Right lobe of liver (tissue), 6 donors: ENCODE data around the gene SLC25A26. TPM values are rescaled to one million over a fixed set of nuclear protein-coding genes. Genes with fewer than 3 reads are reported as not detected.

ENCODE experiments used
- ATAC-seq, 4 donors: fragments of 200-7000 bp; cut with Tn5 transposase; one replicate each; pipeline ENCODE4 v1.9.1; 2020; ENCODE audit warnings: mild to moderate bottlenecking in 4 of 4, moderate library complexity in 4 of 4
- DNase-seq, 3 donors: peaks; one replicate each; pipeline ENCODE4 v3.0.0-alpha.2; 2020
- H3K27ac ChIP-seq, 3 donors: fragments of 200-600 bp; one replicate each; pipeline ENCODE4 v1.8.0; 2022
- H3K27me3 ChIP-seq, 2 donors: fragments of 200-600 bp; one replicate each; pipeline ENCODE4 v1.8.0; 2022
- H3K36me3 ChIP-seq, 4 donors: fragments of 200-600 bp; sonication (generic) in 1 of 4; one replicate each; pipeline versions ENCODE4 v1.5.1 to v1.8.0; 2017 to 2022; ENCODE audit warnings: control low read depth in 1 of 4
- H3K4me1 ChIP-seq, 4 donors: fragments of 200-600 bp; sonication (generic) in 1 of 4; one replicate each; pipeline versions ENCODE4 v1.5.1 to v1.8.0; 2017 to 2022; ENCODE audit warnings: control low read depth in 1 of 4
- H3K4me3 ChIP-seq, 3 donors: fragments of 200-600 bp; one replicate each; pipeline ENCODE4 v1.8.0; 2022
- H3K9me3 ChIP-seq, 4 donors: fragments of 200-600 bp; sonication (generic) in 1 of 4; one replicate each; pipeline versions ENCODE4 v1.5.1 to v1.8.0; 2017 to 2022; ENCODE audit warnings: control low read depth in 1 of 4
- CTCF ChIP-seq, 4 donors: fragments of 200-600 bp in 3 of 4; fragments of 450-650 bp in 1 of 4; IDR thresholded peaks; one replicate each; pipeline versions ENCODE4 v1.5.1 to v1.8.0; 2016 to 2022; ENCODE audit warnings: antibody characterized with exemption in 4 of 4, mild to moderate bottlenecking in 2 of 4
- POLR2A ChIP-seq: fragments of 450-650 bp; IDR thresholded peaks from one replicate; pipeline ENCODE4 v1.6.1; 2017; ENCODE audit warnings: antibody characterized with exemption, mild to moderate bottlenecking
- WGBS: methylation state at CpG from one replicate; pipeline ENCODE4 v1.1.6; 2018; ENCODE audit warnings: low coverage, low lambda C conversion rate; ENCODE audit not compliant: insufficient coverage; ENCODE audit errors: missing lambda C conversion rate; 5-methylcytosine and 5-hydroxymethylcytosine counted together
- intact Hi-C, 2 donors: fragments of 100-400 bp; cut with DNase I; formaldehyde crosslinking; loops; one replicate each; pipeline versions ENCODE4 v1.11.2 to v1.14.1; 2022
- total RNA-seq, 6 experiments: library from RNA; depleted of rRNA in 2 of 6; stranded (reverse); fragments of >200 nt in 2 of 6; fragmentation: NEBNext Ultra II Directional in 3 of 6; extraction: Animal tissue kit (Norgen Biotek cat#: 25700) in 3 of 6; gene quantifications; one replicate each; pipeline versions ENCODE4 v1.1.0 to v1.2.4, GENCODE V29; 2016 to 2023
- donor health status: DM: no; HTN: yes; CAD: no.
- donor health status: DM: no; HTN: no; CAD: no.
- donor health status: DM: no; HTN: no; CAD: no.
- donor health status: DM: no; HTN: yes; CAD: no.
- donor health status: DM: no; HTN: yes; CAD: no.

Gene SLC25A26
- total RNA-seq, 6 experiments from 2014 or later, result 11.2 to 17.4 (median 12.8) TPM

- Histone ChIP-seq H3K4me3 (no peak overlapping the region), H3K4me1 (peaks cover 0 to 22% (median 7%) of the 10 kb centered on the region in 4 donors), H3K36me3 (peaks cover 0 to 31% (median 9%) of the 10 kb centered on the region in 4 donors), H3K27me3 (no peaks in the 10 kb centered on the region), H3K27ac (no peak overlapping the region), H3K9me3 (no peaks in the 10 kb centered on the region)
- TF ChIP-seq CTCF (IDR thresholded peaks at IDR 0.05) (no peak), POLR2A (no peak)
- intact Hi-C loops, result loop anchor here (5.0 kb wide), 1 partner anchor 407 kb away; no protein-coding TSS in a partner anchor
- DNase-seq, result no peak
- 93% methylated on average over 9 of the region's 24 CpGs for WGBS
- ATAC-seq, result no peak
Measured at GRCh38 chr3:66409771-66410754, 189.3 kb downstream of the SLC25A26 start.

- Histone ChIP-seq H3K36me3 (peaks cover 0 to 36% (median 9%) of the 10 kb centered on the region in 4 donors), H3K27me3 (no peaks in the 10 kb centered on the region), H3K4me1 (peaks cover 0 to 12% (median 6%) of the 10 kb centered on the region in 4 donors), H3K27ac (no peak overlapping the region), H3K9me3 (no peaks in the 10 kb centered on the region), H3K4me3 (no peak overlapping the region)
- no peak for ATAC-seq
- no peak for TF ChIP-seq POLR2A
- TF ChIP-seq CTCF (IDR thresholded peaks at IDR 0.05), result no peak
- DNase-seq, result no peak
- intact Hi-C loops, result loop anchor here in 1 of 2 donors (5.0 kb wide), 1 partner anchor 406 kb away; no protein-coding TSS in a partner anchor
- WGBS, result 89% methylated on average over 5 of the region's 7 CpGs
Measured at GRCh38 chr3:66410976-66411375, 190.2 kb downstream of the SLC25A26 start.

GRCh38 chr3:66411474-66411873 lies 190.7 kb downstream of the SLC25A26 start:
- intact Hi-C loops, result loop anchor here in 1 of 2 donors (5.0 kb wide), 1 partner anchor 406 kb away; no protein-coding TSS in a partner anchor
- Histone ChIP-seq H3K4me1 (peaks cover 0 to 7% (median 4%) of the 10 kb centered on the region in 4 donors), H3K4me3 (no peak overlapping the region), H3K36me3 (peaks cover 0 to 36% (median 11%) of the 10 kb centered on the region in 4 donors), H3K27me3 (no peaks in the 10 kb centered on the region), H3K9me3 (no peaks in the 10 kb centered on the region), H3K27ac (no peak overlapping the region)
- 72% methylated on average over 5 of the region's 8 CpGs for WGBS
- TF ChIP-seq POLR2A (no peak), CTCF (IDR thresholded peaks at IDR 0.05) (no peak)
- DNase-seq (no peak), ATAC-seq (no peak)

- ATAC-seq, result no peak
- Histone ChIP-seq H3K4me1 (peaks cover 0 to 2% (median 0%) of the 10 kb centered on the region in 4 donors), H3K36me3 (peaks cover 0 to 36% (median 12%) of the 10 kb centered on the region in 4 donors), H3K27ac (no peak overlapping the region), H3K4me3 (no peak overlapping the region), H3K9me3 (no peaks in the 10 kb centered on the region), H3K27me3 (no peaks in the 10 kb centered on the region)
- 74% methylated on average over 10 of the region's 24 CpGs for WGBS
- TF ChIP-seq POLR2A, result no peak
- TF ChIP-seq CTCF (IDR thresholded peaks at IDR 0.05), result no peak
- no peak for DNase-seq
- intact Hi-C loops, result loop anchor here in 1 of 2 donors (5.0 kb wide), 1 partner anchor 405 kb away; no protein-coding TSS in a partner anchor
Measured at GRCh38 chr3:66411961-66412887, 191.4 kb downstream of the SLC25A26 start.
